PC-3 (cell line): ENCODE measurements around the gene HRH4. TPM values are rescaled to one million over a fixed set of nuclear protein-coding genes. Genes with fewer than 3 reads are reported as not detected.

Experiments used
- ATAC-seq: fragments of 200-7000 bp; cut with Tn5 transposase; 2 replicates; pipeline ENCODE4 v1.9.1; 2020; ENCODE audit warnings: mild to moderate bottlenecking, moderate library complexity
- BruUV-seq: library from RNA; stranded (reverse); fragments of 400-500 nt; replicated peaks from 2 replicates; lab custom pipeline; 2021; lab: Mats Ljungman, UMichigan
- CTCF ChIA-PET: fragments of 300-600 bp; sonication (Branson Sonifier 250); formaldehyde crosslinking; loops from one replicate; lab custom pipeline; 2022; ENCODE audit warnings: antibody characterized with exemption; lab: Charles Lee
- POLR2A ChIA-PET: fragments of 300-600 bp; sonication (Branson Sonifier 250); formaldehyde crosslinking; loops from one replicate; lab custom pipeline; 2022; ENCODE audit warnings: antibody characterized with exemption; ENCODE audit not compliant: unreplicated experiment; lab: Charles Lee
- DNase-seq: peaks from one replicate; pipeline ENCODE4 v3.0.0-alpha.2; 2015
- H2AFZ ChIP-seq: fragments of 300-600 bp; sonication (generic); 2 replicates; pipeline ENCODE4 v1.6.0; 2016; ENCODE audit warnings: antibody characterized with exemption, low read length
- H3F3A ChIP-seq: fragments of 300-600 bp; sonication (generic); one replicate; pipeline ENCODE4 v1.6.0; 2017; ENCODE audit warnings: antibody characterized with exemption, low read length, control low read depth, mild to moderate bottlenecking; ENCODE audit not compliant: unreplicated experiment
- H3K27ac ChIP-seq: fragments of 300-600 bp; sonication (generic); 2 replicates; pipeline ENCODE4 v1.5.1; 2016; ENCODE audit warnings: mild to moderate bottlenecking, low read length
- H3K27me3 ChIP-seq: fragments of 300-600 bp; sonication (generic); 2 replicates; pipeline ENCODE4 v1.6.1; 2016; ENCODE audit warnings: low read length, mixed read lengths
- H3K36me3 ChIP-seq: fragments of 300-600 bp; sonication (generic); 2 replicates; pipeline ENCODE4 v1.6.1; 2016; ENCODE audit warnings: low read depth, mixed run types, low read length, mixed read lengths
- H3K4me1 ChIP-seq: fragments of 300-600 bp; sonication (generic); 2 replicates; pipeline ENCODE4 v1.5.1; 2016; ENCODE audit warnings: low read length; ENCODE audit not compliant: insufficient read depth
- H3K4me2 ChIP-seq: fragments of 300-600 bp; sonication (generic); 2 replicates; pipeline ENCODE4 v1.6.0; 2016; ENCODE audit warnings: low read length
- H3K4me3 ChIP-seq: fragments of 300-600 bp; sonication (generic); 2 replicates; pipeline ENCODE4 v1.5.1; 2016; ENCODE audit warnings: mild to moderate bottlenecking, low read length, mixed read lengths
- H3K79me2 ChIP-seq: fragments of 300-600 bp; sonication (generic); 2 replicates; pipeline ENCODE4 v1.6.1; 2017; ENCODE audit warnings: low read length, mixed read lengths
- H3K9ac ChIP-seq: fragments of 300-600 bp; sonication (generic); 2 replicates; pipeline ENCODE4 v1.6.0; 2016; ENCODE audit warnings: mild to moderate bottlenecking, low read length
- H3K9me2 ChIP-seq: fragments of 300-600 bp; sonication (generic); replicated peaks from 2 replicates; pipeline ENCODE4 v1.6.1; 2016; ENCODE audit warnings: mixed run types, low read length, mixed read lengths
- H3K9me3 ChIP-seq: fragments of 300-600 bp; sonication (generic); 2 replicates; pipeline ENCODE4 v1.6.1; 2016; ENCODE audit warnings: low read length, mixed read lengths
- H4K20me1 ChIP-seq: fragments of 300-600 bp; sonication (generic); 2 replicates; pipeline ENCODE4 v1.6.1; 2016; ENCODE audit warnings: low read length, mixed read lengths
- CTCF ChIP-seq: fragments of 300-600 bp; sonication (generic); conservative IDR thresholded peaks from 2 replicates; pipeline ENCODE4 v1.5.1; 2017; ENCODE audit warnings: antibody characterized with exemption, low read depth, mild to moderate bottlenecking, low read length
- EZH2 ChIP-seq: fragments of 300-600 bp; sonication (generic); IDR thresholded peaks from one replicate; pipeline ENCODE4 v1.6.1; 2017; ENCODE audit warnings: antibody characterized with exemption, mild to moderate bottlenecking, low read length; ENCODE audit not compliant: unreplicated experiment
- EZH2phosphoT487 ChIP-seq: fragments of 300-600 bp; sonication (generic); IDR thresholded peaks from 2 replicates; pipeline ENCODE4 v1.6.1; 2018; ENCODE audit warnings: mild to moderate bottlenecking, antibody characterized with exemption, low read length, borderline replicate concordance
- intact Hi-C: fragments of 100-400 bp; cut with micrococcal nuclease; formaldehyde crosslinking; loops from 2 replicates; pipeline ENCODE4 v1.9.0; 2023
- total RNA-seq: library from RNA; depleted of rRNA; stranded (reverse); fragments of >200 nt; gene quantifications from 2 replicates; pipeline ENCODE4 v1.2.3, GENCODE V29; 2014

The HRH4 gene
- total RNA-seq, 1 experiment from 2014 or later = not detected

- intact Hi-C loops = no loop called here
- Histone ChIP-seq H3F3A (no peaks in the 10 kb centered on the region), H3K36me3 (peaks cover 68% of the 10 kb centered on the region), H3K79me2 (no peaks in the 10 kb centered on the region), H3K27ac (no peak overlapping the region), H3K4me2 (no peak overlapping the region), H4K20me1 (no peaks in the 10 kb centered on the region), H3K9ac (no peak overlapping the region), H3K9me2 (no peaks in the 10 kb centered on the region), H3K27me3 (no peaks in the 10 kb centered on the region), H3K4me1 (no peaks in the 10 kb centered on the region), H2AFZ (no peak overlapping the region), H3K9me3 (no peaks in the 10 kb centered on the region), H3K4me3 (no peak overlapping the region)
- no peak for TF ChIP-seq CTCF
- no peak for TF ChIP-seq EZH2phosphoT487
- no peak for TF ChIP-seq EZH2
- BruUV-seq = no TSS peak
- POLR2A ChIA-PET = no interaction called here
- no peak for ATAC-seq
- CTCF ChIA-PET = interaction anchor here (0.6 to 1.4 kb wide), 5 partner anchors 41 to 1580 kb away, joined by 4 to 38 read pairs (median 7); no protein-coding TSS in a partner anchor
- DNase-seq = no peak
Measured at GRCh38 chr18:24446453-24446852, 14.0 kb upstream of the HRH4 start.

- Histone ChIP-seq H3K27me3 (no peaks in the 10 kb centered on the region), H3K9me2 (no peaks in the 10 kb centered on the region), H3K79me2 (no peaks in the 10 kb centered on the region), H3K36me3 (peaks cover 64% of the 10 kb centered on the region), H2AFZ (no peak overlapping the region), H3K4me3 (no peak overlapping the region), H3F3A (no peaks in the 10 kb centered on the region), H3K27ac (no peak overlapping the region), H3K4me2 (no peak overlapping the region), H3K9ac (no peak overlapping the region), H3K4me1 (no peaks in the 10 kb centered on the region), H4K20me1 (no peaks in the 10 kb centered on the region), H3K9me3 (no peaks in the 10 kb centered on the region)
- no TSS peak for BruUV-seq
- no peak for TF ChIP-seq EZH2phosphoT487
- TF ChIP-seq CTCF = peak; percentile 47; the same call in 1 of the 2 replicates
- no peak for TF ChIP-seq EZH2
- CTCF ChIA-PET = interaction anchor here (0.6 to 1.4 kb wide), 5 partner anchors 40 to 1579 kb away, joined by 4 to 38 read pairs (median 7); no protein-coding TSS in a partner anchor
- POLR2A ChIA-PET = interaction anchor here (0.6 kb wide), 1 partner anchor 50 kb away, joined by 3 read pairs; no protein-coding TSS in a partner anchor
- peak; percentile 100 for ATAC-seq
- DNase-seq = peak; percentile 33
- intact Hi-C loops = loop anchor here (1.0 kb wide), 1 partner anchor 42 kb away; no protein-coding TSS in a partner anchor
Measured at GRCh38 chr18:24446953-24447538, 13.4 kb upstream of the HRH4 start.

GRCh38 chr18:24447961-24448360 lies 12.5 kb upstream of the HRH4 start:
- H3K4me3 ChIP-seq = no peak overlapping the region
- TF ChIP-seq EZH2phosphoT487 (no peak), EZH2 (no peak), CTCF (no peak)
- no peaks in the 10 kb centered on the region for H4K20me1 ChIP-seq
- no peaks in the 10 kb centered on the region for H3K9me3 ChIP-seq
- DNase-seq (no peak), ATAC-seq (no peak)
- no peaks in the 10 kb centered on the region for H3K27me3 ChIP-seq
- ChIA-PET CTCF (interaction anchor here (1.4 kb wide), 1 partner anchor 41 kb away, joined by 38 read pairs; no protein-coding TSS in a partner anchor), POLR2A (no interaction called here)
- intact Hi-C loops = loop anchor here (1.0 kb wide), 1 partner anchor 41 kb away; no protein-coding TSS in a partner anchor
- no peak overlapping the region for H2AFZ ChIP-seq
- no peaks in the 10 kb centered on the region for H3K9me2 ChIP-seq
- no peak overlapping the region for H3K9ac ChIP-seq
- no peaks in the 10 kb centered on the region for H3F3A ChIP-seq
- no peaks in the 10 kb centered on the region for H3K4me1 ChIP-seq
- H3K4me2 ChIP-seq = no peak overlapping the region
- no peak overlapping the region for H3K27ac ChIP-seq
- no TSS peak for BruUV-seq
- H3K79me2 ChIP-seq = no peaks in the 10 kb centered on the region
- H3K36me3 ChIP-seq = peaks cover 64% of the 10 kb centered on the region
